ENCODE measurements around the gene UMOD. TPM values are rescaled to one million over a fixed set of nuclear protein-coding genes. Genes with fewer than 3 reads are reported as not detected.

The UMOD gene
- total and polyA plus RNA-seq, 4 donors, result not detected

DNA sequence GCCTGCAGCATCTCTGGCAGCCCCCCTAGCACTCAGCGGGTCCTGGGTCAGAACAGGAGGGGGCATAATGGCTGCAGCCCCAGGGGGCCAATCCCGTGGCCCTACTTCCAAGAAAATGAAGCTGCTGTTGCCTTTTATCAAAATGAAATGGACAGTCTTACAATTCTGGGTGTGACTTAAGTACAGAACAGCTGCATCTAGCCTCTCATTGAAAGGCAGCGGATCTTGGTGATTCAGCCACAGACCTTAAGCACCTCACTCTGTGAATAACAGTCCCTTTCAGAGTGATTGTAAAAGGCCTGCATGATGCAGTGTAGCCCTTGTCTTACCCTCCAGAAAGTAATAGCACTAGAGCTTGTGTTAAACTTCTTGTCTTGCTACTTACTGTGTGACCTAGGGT lies 11.5 kb upstream of the UMOD start:
- H3K4me1 ChIP-seq (ENCODE audit: control insufficient read depth in 4 of 4, insufficient read depth in 4 of 4, low read length in 3 of 4), result no peaks in the 10 kb centered on the region
- H3K36me3 ChIP-seq (ENCODE audit: control insufficient read depth in 4 of 4, insufficient read depth in 3 of 4, low read depth in 1 of 4, low read length in 3 of 4), result no peaks in the 10 kb centered on the region
- H3K9ac ChIP-seq (ENCODE audit: low read depth in 1 of 2, low read length in 2 of 2), result no peak overlapping the region
- DNase-seq (ENCODE audit: low spot score), result no peak
- no peaks in the 10 kb centered on the region for H3K9me3 ChIP-seq (ENCODE audit: control insufficient read depth in 4 of 4, low read length in 3 of 4)
- 82% methylated on average over 3 of the region's 3 CpGs for WGBS
- H3K27me3 ChIP-seq (ENCODE audit: control insufficient read depth in 4 of 4, insufficient read depth in 4 of 4, low read length in 3 of 4), result no peaks in the 10 kb centered on the region
- H3K4me3 ChIP-seq (ENCODE audit: low read depth in 1 of 3, low read length in 3 of 3), result no peak overlapping the region
- TF ChIP-seq FOXA2 (IDR thresholded peaks at IDR 0.05) (no peak), HNF4A (conservative IDR thresholded peaks at IDR 0.05) (no peak), RXRA (IDR thresholded peaks at IDR 0.05) (no peak), NR2F2 (IDR thresholded peaks at IDR 0.05) (no peak), FOXA1 (IDR thresholded peaks at IDR 0.05) (no peak), JUND (IDR thresholded peaks at IDR 0.05) (no peak), YY1 (IDR thresholded peaks at IDR 0.05) (no peak), HNF4G (IDR thresholded peaks at IDR 0.05) (no peak), EGR1 (IDR thresholded peaks at IDR 0.05; ENCODE audit: low read depth in 2 of 2) (no peak)
- TF ChIP-seq, protein P1, sequence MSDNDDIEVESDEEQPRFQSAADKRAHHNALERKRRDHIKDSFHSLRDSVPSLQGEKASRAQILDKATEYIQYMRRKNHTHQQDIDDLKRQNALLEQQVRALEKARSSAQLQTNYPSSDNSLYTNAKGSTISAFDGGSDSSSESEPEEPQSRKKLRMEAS (IDR thresholded peaks at IDR 0.05), result no peak
- TF ChIP-seq, protein P2, sequence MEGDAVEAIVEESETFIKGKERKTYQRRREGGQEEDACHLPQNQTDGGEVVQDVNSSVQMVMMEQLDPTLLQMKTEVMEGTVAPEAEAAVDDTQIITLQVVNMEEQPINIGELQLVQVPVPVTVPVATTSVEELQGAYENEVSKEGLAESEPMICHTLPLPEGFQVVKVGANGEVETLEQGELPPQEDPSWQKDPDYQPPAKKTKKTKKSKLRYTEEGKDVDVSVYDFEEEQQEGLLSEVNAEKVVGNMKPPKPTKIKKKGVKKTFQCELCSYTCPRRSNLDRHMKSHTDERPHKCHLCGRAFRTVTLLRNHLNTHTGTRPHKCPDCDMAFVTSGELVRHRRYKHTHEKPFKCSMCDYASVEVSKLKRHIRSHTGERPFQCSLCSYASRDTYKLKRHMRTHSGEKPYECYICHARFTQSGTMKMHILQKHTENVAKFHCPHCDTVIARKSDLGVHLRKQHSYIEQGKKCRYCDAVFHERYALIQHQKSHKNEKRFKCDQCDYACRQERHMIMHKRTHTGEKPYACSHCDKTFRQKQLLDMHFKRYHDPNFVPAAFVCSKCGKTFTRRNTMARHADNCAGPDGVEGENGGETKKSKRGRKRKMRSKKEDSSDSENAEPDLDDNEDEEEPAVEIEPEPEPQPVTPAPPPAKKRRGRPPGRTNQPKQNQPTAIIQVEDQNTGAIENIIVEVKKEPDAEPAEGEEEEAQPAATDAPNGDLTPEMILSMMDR (IDR thresholded peaks at IDR 0.05; ENCODE audit: low read depth, low read length, missing input control), result no peak
- H3K27ac ChIP-seq (ENCODE audit: low read depth in 1 of 2, low read length in 2 of 2), result no peak overlapping the region

DNA sequence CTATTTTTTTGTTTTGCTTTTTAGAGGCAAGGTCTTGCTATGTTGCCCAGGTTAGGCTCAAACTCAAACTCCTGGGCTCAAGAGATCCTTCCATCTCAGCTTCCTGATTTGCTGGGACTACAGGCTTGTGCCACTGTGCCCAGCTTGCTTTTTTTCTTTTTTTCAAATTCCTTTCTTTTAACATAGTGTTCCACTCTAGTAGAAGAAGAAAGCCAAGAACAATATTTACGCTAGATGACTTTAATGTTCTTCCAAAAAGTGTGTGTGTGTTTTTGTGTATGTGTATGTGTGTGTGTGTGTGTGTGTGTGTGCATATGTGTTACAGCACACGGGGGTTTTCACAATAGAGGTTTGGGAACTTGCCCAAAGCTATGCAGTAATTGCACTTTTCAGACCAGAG lies 10.7 kb upstream of the UMOD start:
- no peak overlapping the region for H3K4me3 ChIP-seq (ENCODE audit: low read depth in 1 of 3, low read length in 3 of 3)
- no peaks in the 10 kb centered on the region for H3K36me3 ChIP-seq (ENCODE audit: control insufficient read depth in 4 of 4, insufficient read depth in 3 of 4, low read depth in 1 of 4, low read length in 3 of 4)
- no peaks in the 10 kb centered on the region for H3K9me3 ChIP-seq (ENCODE audit: control insufficient read depth in 4 of 4, low read length in 3 of 4)
- no peak overlapping the region for H3K27ac ChIP-seq (ENCODE audit: low read depth in 1 of 2, low read length in 2 of 2)
- TF ChIP-seq HNF4G (IDR thresholded peaks at IDR 0.05), result no peak
- TF ChIP-seq NR2F2 (IDR thresholded peaks at IDR 0.05), result no peak
- TF ChIP-seq RAD21 (IDR thresholded peaks at IDR 0.05), result no peak
- TF ChIP-seq, protein P3, sequence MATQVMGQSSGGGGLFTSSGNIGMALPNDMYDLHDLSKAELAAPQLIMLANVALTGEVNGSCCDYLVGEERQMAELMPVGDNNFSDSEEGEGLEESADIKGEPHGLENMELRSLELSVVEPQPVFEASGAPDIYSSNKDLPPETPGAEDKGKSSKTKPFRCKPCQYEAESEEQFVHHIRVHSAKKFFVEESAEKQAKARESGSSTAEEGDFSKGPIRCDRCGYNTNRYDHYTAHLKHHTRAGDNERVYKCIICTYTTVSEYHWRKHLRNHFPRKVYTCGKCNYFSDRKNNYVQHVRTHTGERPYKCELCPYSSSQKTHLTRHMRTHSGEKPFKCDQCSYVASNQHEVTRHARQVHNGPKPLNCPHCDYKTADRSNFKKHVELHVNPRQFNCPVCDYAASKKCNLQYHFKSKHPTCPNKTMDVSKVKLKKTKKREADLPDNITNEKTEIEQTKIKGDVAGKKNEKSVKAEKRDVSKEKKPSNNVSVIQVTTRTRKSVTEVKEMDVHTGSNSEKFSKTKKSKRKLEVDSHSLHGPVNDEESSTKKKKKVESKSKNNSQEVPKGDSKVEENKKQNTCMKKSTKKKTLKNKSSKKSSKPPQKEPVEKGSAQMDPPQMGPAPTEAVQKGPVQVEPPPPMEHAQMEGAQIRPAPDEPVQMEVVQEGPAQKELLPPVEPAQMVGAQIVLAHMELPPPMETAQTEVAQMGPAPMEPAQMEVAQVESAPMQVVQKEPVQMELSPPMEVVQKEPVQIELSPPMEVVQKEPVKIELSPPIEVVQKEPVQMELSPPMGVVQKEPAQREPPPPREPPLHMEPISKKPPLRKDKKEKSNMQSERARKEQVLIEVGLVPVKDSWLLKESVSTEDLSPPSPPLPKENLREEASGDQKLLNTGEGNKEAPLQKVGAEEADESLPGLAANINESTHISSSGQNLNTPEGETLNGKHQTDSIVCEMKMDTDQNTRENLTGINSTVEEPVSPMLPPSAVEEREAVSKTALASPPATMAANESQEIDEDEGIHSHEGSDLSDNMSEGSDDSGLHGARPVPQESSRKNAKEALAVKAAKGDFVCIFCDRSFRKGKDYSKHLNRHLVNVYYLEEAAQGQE (IDR thresholded peaks at IDR 0.05), result no peak
- no peak for TF ChIP-seq HNF4A (conservative IDR thresholded peaks at IDR 0.05)
- no peak for TF ChIP-seq TAF1 (conservative IDR thresholded peaks at IDR 0.05)
- no peak for TF ChIP-seq FOXA2 (IDR thresholded peaks at IDR 0.05)
- TF ChIP-seq JUND (IDR thresholded peaks at IDR 0.05), result no peak
- no peak for TF ChIP-seq GABPA (IDR thresholded peaks at IDR 0.05 in 1 of 2, conservative IDR thresholded peaks at IDR 0.05 in 1 of 2)
- TF ChIP-seq, protein P4, sequence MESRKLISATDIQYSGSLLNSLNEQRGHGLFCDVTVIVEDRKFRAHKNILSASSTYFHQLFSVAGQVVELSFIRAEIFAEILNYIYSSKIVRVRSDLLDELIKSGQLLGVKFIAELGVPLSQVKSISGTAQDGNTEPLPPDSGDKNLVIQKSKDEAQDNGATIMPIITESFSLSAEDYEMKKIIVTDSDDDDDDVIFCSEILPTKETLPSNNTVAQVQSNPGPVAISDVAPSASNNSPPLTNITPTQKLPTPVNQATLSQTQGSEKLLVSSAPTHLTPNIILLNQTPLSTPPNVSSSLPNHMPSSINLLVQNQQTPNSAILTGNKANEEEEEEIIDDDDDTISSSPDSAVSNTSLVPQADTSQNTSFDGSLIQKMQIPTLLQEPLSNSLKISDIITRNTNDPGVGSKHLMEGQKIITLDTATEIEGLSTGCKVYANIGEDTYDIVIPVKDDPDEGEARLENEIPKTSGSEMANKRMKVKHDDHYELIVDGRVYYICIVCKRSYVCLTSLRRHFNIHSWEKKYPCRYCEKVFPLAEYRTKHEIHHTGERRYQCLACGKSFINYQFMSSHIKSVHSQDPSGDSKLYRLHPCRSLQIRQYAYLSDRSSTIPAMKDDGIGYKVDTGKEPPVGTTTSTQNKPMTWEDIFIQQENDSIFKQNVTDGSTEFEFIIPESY (IDR thresholded peaks at IDR 0.05), result no peak
- H3K9ac ChIP-seq (ENCODE audit: low read depth in 1 of 2, low read length in 2 of 2), result no peak overlapping the region
- no peak for DNase-seq (ENCODE audit: low spot score)
- no peaks in the 10 kb centered on the region for H3K4me1 ChIP-seq (ENCODE audit: control insufficient read depth in 4 of 4, insufficient read depth in 4 of 4, low read length in 3 of 4)
- 53% methylated on average over 2 of the region's 2 CpGs for WGBS
- H3K27me3 ChIP-seq (ENCODE audit: control insufficient read depth in 4 of 4, insufficient read depth in 4 of 4, low read length in 3 of 4), result no peaks in the 10 kb centered on the region

Data from liver (tissue), 9 donors.